KOPT-K1 (cell line): ENCODE measurements around the gene MXRA7.
"Not testable (repeated sequence)": the region's sequence is repeated elsewhere in the genome, so short reads cannot be mapped to it uniquely, and the experiment has no call there.

Experiments
- H3K27ac ChIP-seq: fragments of 200-600 bp; sonication (generic); 2 replicates; pipeline ENCODE4 v1.5.1; 2016; ENCODE audit warnings: antibody characterized with exemption, mild to moderate bottlenecking, low read depth, low read length; ENCODE audit not compliant: poor library complexity, severe bottlenecking
- H3K36me3 ChIP-seq: fragments of 200-600 bp; sonication (generic); 2 replicates; pipeline ENCODE4 v1.5.1; 2017; ENCODE audit warnings: antibody characterized with exemption, mild to moderate bottlenecking, low read length, moderate library complexity; ENCODE audit not compliant: insufficient read depth
- H3K9me3 ChIP-seq: fragments of 200-600 bp; sonication (generic); 2 replicates; pipeline ENCODE4 v1.5.1; 2017; ENCODE audit warnings: antibody characterized with exemption, low read length, mild to moderate bottlenecking; ENCODE audit not compliant: insufficient read depth, poor library complexity, severe bottlenecking

Gene MXRA7

GRCh38 chr17:76726776-76727718 is 16.3 kb upstream of the MXRA7 start, which contains the start of gene METTL23:
Gene METTL23 (plus strand): TSS chr17:76726839. CDS start chr17:76729711, 2,872 bp downstream.
- Histone ChIP-seq H3K9me3 (no peaks in the 10 kb centered on the region), H3K36me3 (peaks cover 61% of the 10 kb centered on the region), H3K27ac (peak within 1 kb of the TSS; percentile 99)

- H3K36me3 ChIP-seq, result peaks cover 61% of the 10 kb centered on the region
- H3K9me3 ChIP-seq, result no peaks in the 10 kb centered on the region
- H3K27ac ChIP-seq, result peak within 1 kb of the TSS; percentile 99
Measured at GRCh38 chr17:76726231-76726775, 15.5 kb upstream of the MXRA7 start, which contains the start of gene JMJD6. Gene JMJD6 (minus strand): TSS chr17:76726606. CDS start chr17:76726475, 131 bp downstream.

- H3K9me3 ChIP-seq, result no peaks in the 10 kb centered on the region
- peaks cover 64% of the 10 kb centered on the region for H3K36me3 ChIP-seq
- H3K27ac ChIP-seq, result peak overlapping the region; percentile 99
Measured at GRCh38 chr17:76725580-76726230, 14.9 kb upstream of the MXRA7 start.

- Histone ChIP-seq H3K9me3 (no peaks in the 10 kb centered on the region), H3K27ac (no peak overlapping the region), H3K36me3 (peaks cover 67% of the 10 kb centered on the region)
Measured at GRCh38 chr17:76723812-76724211, 13.0 kb upstream of the MXRA7 start.

GRCh38 chr17:76722977-76723376 is 12.2 kb upstream of the MXRA7 start:
- H3K36me3 ChIP-seq, result peaks cover 75% of the 10 kb centered on the region
- H3K27ac ChIP-seq, H3K9me3 ChIP-seq: not testable (repeated sequence)

GRCh38 chr17:76722279-76722678 is 11.5 kb upstream of the MXRA7 start:
- Histone ChIP-seq H3K36me3 (peaks cover 82% of the 10 kb centered on the region), H3K27ac (no peak overlapping the region), H3K9me3 (no peaks in the 10 kb centered on the region)

- Histone ChIP-seq H3K27ac (no peak overlapping the region), H3K36me3 (peaks cover 90% of the 10 kb centered on the region), H3K9me3 (no peaks in the 10 kb centered on the region)
Measured at GRCh38 chr17:76721463-76721862, 10.7 kb upstream of the MXRA7 start.

GRCh38 chr17:76720941-76721340 is 10.2 kb upstream of the MXRA7 start:
- H3K27ac ChIP-seq, result no peak overlapping the region
- peaks cover 95% of the 10 kb centered on the region for H3K36me3 ChIP-seq
- no peaks in the 10 kb centered on the region for H3K9me3 ChIP-seq

- H3K36me3 ChIP-seq, result peaks cover 100% of the 10 kb centered on the region
- no peak overlapping the region for H3K27ac ChIP-seq
- no peaks in the 10 kb centered on the region for H3K9me3 ChIP-seq
Measured at GRCh38 chr17:76720211-76720610, 9.4 kb upstream of the MXRA7 start.

- H3K36me3 ChIP-seq, result peaks cover 97% of the 10 kb centered on the region
Measured at GRCh38 chr17:76718516-76718915, 7.8 kb upstream of the MXRA7 start.

GRCh38 chr17:76716839-76717215 is 6.1 kb upstream of the MXRA7 start:
- H3K27ac ChIP-seq, result peak overlapping the region; percentile 68
- H3K9me3 ChIP-seq, result no peaks in the 10 kb centered on the region
- peaks cover 91% of the 10 kb centered on the region for H3K36me3 ChIP-seq

More at GRCh38 chr17:76718516-76718915, 7.8 kb upstream of the MXRA7 start:
- Histone ChIP-seq H3K9me3 (no peaks in the 10 kb centered on the region), H3K27ac (no peak overlapping the region)

- no peaks in the 10 kb centered on the region for H3K9me3 ChIP-seq
- H3K36me3 ChIP-seq, result peaks cover 86% of the 10 kb centered on the region
- H3K27ac ChIP-seq, result peak overlapping the region; percentile 68
Measured at GRCh38 chr17:76716146-76716838, 5.5 kb upstream of the MXRA7 start.

GRCh38 chr17:76715496-76715830 is 4.7 kb upstream of the MXRA7 start:
- Histone ChIP-seq H3K9me3 (no peaks in the 10 kb centered on the region), H3K27ac (peak overlapping the region; percentile 68), H3K36me3 (peaks cover 77% of the 10 kb centered on the region)

- Histone ChIP-seq H3K9me3 (no peaks in the 10 kb centered on the region), H3K27ac (peak overlapping the region; percentile 68), H3K36me3 (peaks cover 72% of the 10 kb centered on the region)
Measured at GRCh38 chr17:76714822-76715495, 4.2 kb upstream of the MXRA7 start.
